PC-3 (cell line): ENCODE data around the gene MUC6. TPM values are rescaled to one million over a fixed set of nuclear protein-coding genes. Genes with fewer than 3 reads are reported as not detected.
A peak's percentile ranks its signal among the peaks of the same experiment; 100 is the strongest.

Experiments used
- ATAC-seq: fragments of 200-7000 bp; cut with Tn5 transposase; 2 replicates; pipeline ENCODE4 v1.9.1; 2020; ENCODE audit warnings: mild to moderate bottlenecking, moderate library complexity
- BruUV-seq: library from RNA; stranded (reverse); fragments of 400-500 nt; replicated peaks from 2 replicates; lab custom pipeline; 2021; lab: Mats Ljungman, UMichigan
- CTCF ChIA-PET: fragments of 300-600 bp; sonication (Branson Sonifier 250); formaldehyde crosslinking; loops from one replicate; lab custom pipeline; 2022; ENCODE audit warnings: antibody characterized with exemption; lab: Charles Lee
- POLR2A ChIA-PET: fragments of 300-600 bp; sonication (Branson Sonifier 250); formaldehyde crosslinking; loops from one replicate; lab custom pipeline; 2022; ENCODE audit warnings: antibody characterized with exemption; ENCODE audit not compliant: unreplicated experiment; lab: Charles Lee
- DNase-seq: peaks from one replicate; pipeline ENCODE4 v3.0.0-alpha.2; 2015
- H2AFZ ChIP-seq: fragments of 300-600 bp; sonication (generic); 2 replicates; pipeline ENCODE4 v1.6.0; 2016; ENCODE audit warnings: antibody characterized with exemption, low read length
- H3F3A ChIP-seq: fragments of 300-600 bp; sonication (generic); one replicate; pipeline ENCODE4 v1.6.0; 2017; ENCODE audit warnings: antibody characterized with exemption, low read length, control low read depth, mild to moderate bottlenecking; ENCODE audit not compliant: unreplicated experiment
- H3K27ac ChIP-seq: fragments of 300-600 bp; sonication (generic); 2 replicates; pipeline ENCODE4 v1.5.1; 2016; ENCODE audit warnings: mild to moderate bottlenecking, low read length
- H3K27me3 ChIP-seq: fragments of 300-600 bp; sonication (generic); 2 replicates; pipeline ENCODE4 v1.6.1; 2016; ENCODE audit warnings: low read length, mixed read lengths
- H3K36me3 ChIP-seq: fragments of 300-600 bp; sonication (generic); 2 replicates; pipeline ENCODE4 v1.6.1; 2016; ENCODE audit warnings: low read depth, mixed run types, low read length, mixed read lengths
- H3K4me1 ChIP-seq: fragments of 300-600 bp; sonication (generic); 2 replicates; pipeline ENCODE4 v1.5.1; 2016; ENCODE audit warnings: low read length; ENCODE audit not compliant: insufficient read depth
- H3K4me2 ChIP-seq: fragments of 300-600 bp; sonication (generic); 2 replicates; pipeline ENCODE4 v1.6.0; 2016; ENCODE audit warnings: low read length
- H3K4me3 ChIP-seq: fragments of 300-600 bp; sonication (generic); 2 replicates; pipeline ENCODE4 v1.5.1; 2016; ENCODE audit warnings: mild to moderate bottlenecking, low read length, mixed read lengths
- H3K79me2 ChIP-seq: fragments of 300-600 bp; sonication (generic); 2 replicates; pipeline ENCODE4 v1.6.1; 2017; ENCODE audit warnings: low read length, mixed read lengths
- H3K9ac ChIP-seq: fragments of 300-600 bp; sonication (generic); 2 replicates; pipeline ENCODE4 v1.6.0; 2016; ENCODE audit warnings: mild to moderate bottlenecking, low read length
- H3K9me2 ChIP-seq: fragments of 300-600 bp; sonication (generic); replicated peaks from 2 replicates; pipeline ENCODE4 v1.6.1; 2016; ENCODE audit warnings: mixed run types, low read length, mixed read lengths
- H3K9me3 ChIP-seq: fragments of 300-600 bp; sonication (generic); 2 replicates; pipeline ENCODE4 v1.6.1; 2016; ENCODE audit warnings: low read length, mixed read lengths
- H4K20me1 ChIP-seq: fragments of 300-600 bp; sonication (generic); 2 replicates; pipeline ENCODE4 v1.6.1; 2016; ENCODE audit warnings: low read length, mixed read lengths
- CTCF ChIP-seq: fragments of 300-600 bp; sonication (generic); conservative IDR thresholded peaks from 2 replicates; pipeline ENCODE4 v1.5.1; 2017; ENCODE audit warnings: antibody characterized with exemption, low read depth, mild to moderate bottlenecking, low read length
- EZH2 ChIP-seq: fragments of 300-600 bp; sonication (generic); IDR thresholded peaks from one replicate; pipeline ENCODE4 v1.6.1; 2017; ENCODE audit warnings: antibody characterized with exemption, mild to moderate bottlenecking, low read length; ENCODE audit not compliant: unreplicated experiment
- EZH2phosphoT487 ChIP-seq: fragments of 300-600 bp; sonication (generic); IDR thresholded peaks from 2 replicates; pipeline ENCODE4 v1.6.1; 2018; ENCODE audit warnings: mild to moderate bottlenecking, antibody characterized with exemption, low read length, borderline replicate concordance
- intact Hi-C: fragments of 100-400 bp; cut with micrococcal nuclease; formaldehyde crosslinking; loops from 2 replicates; pipeline ENCODE4 v1.9.0; 2023
- total RNA-seq: library from RNA; depleted of rRNA; stranded (reverse); fragments of >200 nt; gene quantifications from 2 replicates; pipeline ENCODE4 v1.2.3, GENCODE V29; 2014

The MUC6 gene
- total RNA-seq, 1 experiment from 2014 or later: 0.18 TPM

GRCh38 chr11:1074244-1075221 is 38.0 kb upstream of the MUC6 start, which contains the start of gene MUC2:
Gene MUC2, plus strand, starts transcription at chr11:1074874.
- ChIA-PET POLR2A (no interaction called here), CTCF (no interaction called here)
- no peaks in the 10 kb centered on the region for H3K36me3 ChIP-seq
- no peak for TF ChIP-seq EZH2
- no peak for TF ChIP-seq EZH2phosphoT487
- no peak for TF ChIP-seq CTCF
- H3K4me2 ChIP-seq: peak within 1 kb of the TSS; percentile 6; the same call in 1 of the 2 replicates
- no peaks in the 10 kb centered on the region for H3K27me3 ChIP-seq
- no peaks in the 10 kb centered on the region for H3K9me2 ChIP-seq
- H3K9me3 ChIP-seq: no peaks in the 10 kb centered on the region
- ATAC-seq (no peak), DNase-seq (no peak)
- no peaks in the 10 kb centered on the region for H3F3A ChIP-seq
- no peaks in the 10 kb centered on the region for H3K79me2 ChIP-seq
- intact Hi-C loops: no loop called here
- peak within 1 kb of the TSS; percentile 99 for H3K27ac ChIP-seq
- H3K4me3 ChIP-seq: no peak within 1 kb of the TSS
- peaks cover 28% of the 10 kb centered on the region for H3K4me1 ChIP-seq
- peak within 1 kb of the TSS; percentile 98 for H3K9ac ChIP-seq
- H4K20me1 ChIP-seq: no peaks in the 10 kb centered on the region
- BruUV-seq: no TSS peak
- H2AFZ ChIP-seq: no peak within 1 kb of the TSS

GRCh38 chr11:1073851-1074243 is 37.3 kb upstream of the MUC6 start:
- Histone ChIP-seq H2AFZ (no peak overlapping the region), H3K27ac (peak overlapping the region; percentile 99), H3K9ac (peak overlapping the region; percentile 98), H3K4me3 (no peak overlapping the region), H3K4me1 (peaks cover 28% of the 10 kb centered on the region), H3K79me2 (no peaks in the 10 kb centered on the region), H3K9me3 (no peaks in the 10 kb centered on the region), H3F3A (no peaks in the 10 kb centered on the region), H3K9me2 (no peaks in the 10 kb centered on the region), H3K27me3 (no peaks in the 10 kb centered on the region), H3K4me2 (peak overlapping the region; percentile 6; the same call in 1 of the 2 replicates), H4K20me1 (no peaks in the 10 kb centered on the region), H3K36me3 (no peaks in the 10 kb centered on the region)
- ChIA-PET CTCF (no interaction called here), POLR2A (interaction anchor here (0.5 to 1.6 kb wide), 2 partner anchors 19 to 68 kb away, joined by 3 to 18 read pairs; no protein-coding TSS in a partner anchor)
- ATAC-seq: no peak
- DNase-seq: no peak
- TF ChIP-seq CTCF: no peak
- no peak for TF ChIP-seq EZH2phosphoT487
- no peak for TF ChIP-seq EZH2
- BruUV-seq: no TSS peak
- intact Hi-C loops: loop anchor here (1.0 kb wide), 2 partner anchors 20 to 45 kb away; no protein-coding TSS in a partner anchor
